Ascending aorta (tissue), 2 donors: ENCODE measurements around the gene HAPLN1. TPM values are rescaled to one million over a fixed set of nuclear protein-coding genes. Genes with fewer than 3 reads are reported as not detected.

Experiments
- DNase-seq, 2 donors: peaks; one replicate each; pipeline ENCODE4 v3.0.0-alpha.2; 2019; ENCODE audit warnings: low spot score in 2 of 2
- H3K27ac ChIP-seq, 2 donors: fragments of 200-600 bp; sonication (generic); one replicate each; pipeline ENCODE4 v1.5.1; 2016 to 2017; ENCODE audit warnings: mild to moderate bottlenecking in 1 of 2
- H3K27me3 ChIP-seq: fragments of 200-600 bp; sonication (generic); one replicate; pipeline ENCODE4 v1.5.1; 2017
- H3K36me3 ChIP-seq, 2 donors: fragments of 200-600 bp; sonication (generic); one replicate each; pipeline ENCODE4 v1.5.1; 2016
- H3K4me1 ChIP-seq, 2 donors: fragments of 200-600 bp; sonication (generic); one replicate each; pipeline ENCODE4 v1.5.1; 2016 to 2017; ENCODE audit warnings: mild to moderate bottlenecking in 1 of 2
- H3K4me3 ChIP-seq, 2 donors: fragments of 200-600 bp; sonication (generic); one replicate each; pipeline ENCODE4 v1.5.1; 2016 to 2017; ENCODE audit warnings: mild to moderate bottlenecking in 1 of 2
- H3K9me3 ChIP-seq, 2 donors: fragments of 200-600 bp; sonication (generic); one replicate each; pipeline ENCODE4 v1.5.1; 2016
- intact Hi-C: fragments of 100-400 bp; cut with DNase I; formaldehyde crosslinking; loops from one replicate; pipeline ENCODE4 v1.15.1; 2023
- total RNA-seq: library from RNA; depleted of rRNA; stranded (reverse); fragments of >200 nt; gene quantifications from one replicate; pipeline ENCODE4 v1.1.0, GENCODE V29; 2016
- TF ChIP-seq, protein P1 (sequence below), 3 experiments: fragments of 200-600 bp in 2 of 3; fragments of 450-650 bp in 1 of 3; sonication (generic) in 2 of 3; IDR thresholded peaks; one replicate each; pipeline ENCODE4 v1.5.1; 2016 to 2019; ENCODE audit warnings: antibody characterized with exemption in 3 of 3, mild to moderate bottlenecking in 1 of 3, moderate library complexity in 1 of 3

The HAPLN1 gene
- total RNA-seq, 1 donor from 2014 or later = 2.0 TPM

DNA sequence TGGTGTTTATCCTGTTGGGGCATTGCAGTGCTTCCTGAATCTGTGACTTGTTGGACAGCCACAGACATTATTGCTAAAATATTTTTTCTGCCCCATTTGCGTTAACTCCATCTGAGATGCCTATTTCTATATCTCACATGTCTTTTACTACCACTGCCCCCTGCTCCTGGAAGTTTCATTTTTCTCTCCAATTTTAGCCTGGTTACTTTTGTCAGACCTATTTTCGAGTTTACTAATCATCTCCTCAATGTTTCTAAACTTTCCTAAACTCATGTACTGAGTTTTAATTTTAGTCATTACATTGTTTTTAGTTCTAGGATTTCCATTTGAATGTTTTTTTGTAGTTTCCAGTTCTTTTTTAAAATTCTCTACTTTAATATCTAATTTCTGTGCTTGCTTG, 17.6 kb downstream of the HAPLN1 start:
- TF ChIP-seq, protein P1, sequence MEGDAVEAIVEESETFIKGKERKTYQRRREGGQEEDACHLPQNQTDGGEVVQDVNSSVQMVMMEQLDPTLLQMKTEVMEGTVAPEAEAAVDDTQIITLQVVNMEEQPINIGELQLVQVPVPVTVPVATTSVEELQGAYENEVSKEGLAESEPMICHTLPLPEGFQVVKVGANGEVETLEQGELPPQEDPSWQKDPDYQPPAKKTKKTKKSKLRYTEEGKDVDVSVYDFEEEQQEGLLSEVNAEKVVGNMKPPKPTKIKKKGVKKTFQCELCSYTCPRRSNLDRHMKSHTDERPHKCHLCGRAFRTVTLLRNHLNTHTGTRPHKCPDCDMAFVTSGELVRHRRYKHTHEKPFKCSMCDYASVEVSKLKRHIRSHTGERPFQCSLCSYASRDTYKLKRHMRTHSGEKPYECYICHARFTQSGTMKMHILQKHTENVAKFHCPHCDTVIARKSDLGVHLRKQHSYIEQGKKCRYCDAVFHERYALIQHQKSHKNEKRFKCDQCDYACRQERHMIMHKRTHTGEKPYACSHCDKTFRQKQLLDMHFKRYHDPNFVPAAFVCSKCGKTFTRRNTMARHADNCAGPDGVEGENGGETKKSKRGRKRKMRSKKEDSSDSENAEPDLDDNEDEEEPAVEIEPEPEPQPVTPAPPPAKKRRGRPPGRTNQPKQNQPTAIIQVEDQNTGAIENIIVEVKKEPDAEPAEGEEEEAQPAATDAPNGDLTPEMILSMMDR (IDR thresholded peaks at IDR 0.05) = no peak

DNA sequence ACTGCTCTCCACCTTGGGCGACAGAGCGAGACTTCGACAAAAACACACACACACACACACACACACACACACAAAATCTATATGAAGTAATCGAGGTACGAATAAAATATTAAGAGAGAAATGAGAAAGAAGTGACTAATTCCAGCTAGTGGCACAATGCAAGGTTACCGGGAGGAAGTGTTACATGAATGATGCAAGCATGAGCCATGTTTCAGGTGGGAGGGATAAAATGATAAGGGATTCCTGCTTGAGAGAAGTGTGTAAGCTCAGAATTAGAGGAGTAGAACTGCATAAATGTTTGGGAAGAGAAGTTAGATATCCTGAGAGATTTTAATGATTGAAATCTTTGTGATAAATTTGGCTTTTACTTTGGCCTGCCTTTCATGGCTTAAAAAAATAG, 18.8 kb downstream of the HAPLN1 start:
- no peaks in the 10 kb centered on the region for H3K9me3 ChIP-seq
- no peak for DNase-seq
- no peak overlapping the region for H3K27ac ChIP-seq
- H3K4me1 ChIP-seq = no peaks in the 10 kb centered on the region
- H3K27me3 ChIP-seq = no peaks in the 10 kb centered on the region
- intact Hi-C loops = no loop called here
- H3K4me3 ChIP-seq = no peak overlapping the region
- TF ChIP-seq, protein P1 (IDR thresholded peaks at IDR 0.05) = no peak
- no peaks in the 10 kb centered on the region for H3K36me3 ChIP-seq

More for the DNA sequence above, 17.6 kb downstream of the HAPLN1 start:
- H3K27ac ChIP-seq = no peak overlapping the region
- intact Hi-C loops = no loop called here
- no peak for DNase-seq
- H3K27me3 ChIP-seq = no peaks in the 10 kb centered on the region
- no peak overlapping the region for H3K4me3 ChIP-seq
- no peaks in the 10 kb centered on the region for H3K36me3 ChIP-seq
- H3K4me1 ChIP-seq = no peaks in the 10 kb centered on the region
- H3K9me3 ChIP-seq = no peaks in the 10 kb centered on the region

DNA sequence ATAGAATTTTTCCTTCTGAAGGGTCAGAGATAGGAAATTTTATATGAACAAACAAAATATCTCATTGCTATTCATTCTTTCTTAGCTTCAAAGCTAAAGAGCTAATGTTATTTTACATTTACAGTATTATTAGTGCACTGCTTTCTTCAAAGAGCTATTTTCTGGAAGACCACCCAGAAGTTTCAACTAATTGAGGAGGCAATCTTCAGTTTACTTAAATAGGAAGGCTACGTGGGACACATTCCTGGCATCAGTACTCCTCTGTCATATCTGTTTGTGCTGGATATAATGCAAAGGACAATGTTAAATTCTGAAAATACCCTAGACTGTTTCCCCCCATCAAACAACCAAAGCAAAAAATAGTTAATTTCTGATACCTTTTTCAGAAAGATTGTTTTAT, 30.8 kb downstream of the HAPLN1 start:
- H3K27me3 ChIP-seq = no peaks in the 10 kb centered on the region
- H3K9me3 ChIP-seq = no peaks in the 10 kb centered on the region
- intact Hi-C loops = no loop called here
- H3K36me3 ChIP-seq = no peaks in the 10 kb centered on the region
- no peak for DNase-seq
- H3K4me1 ChIP-seq = no peaks in the 10 kb centered on the region
- H3K27ac ChIP-seq = no peak overlapping the region
- H3K4me3 ChIP-seq = no peak overlapping the region
- TF ChIP-seq, protein P1 (IDR thresholded peaks at IDR 0.05) = no peak

DNA sequence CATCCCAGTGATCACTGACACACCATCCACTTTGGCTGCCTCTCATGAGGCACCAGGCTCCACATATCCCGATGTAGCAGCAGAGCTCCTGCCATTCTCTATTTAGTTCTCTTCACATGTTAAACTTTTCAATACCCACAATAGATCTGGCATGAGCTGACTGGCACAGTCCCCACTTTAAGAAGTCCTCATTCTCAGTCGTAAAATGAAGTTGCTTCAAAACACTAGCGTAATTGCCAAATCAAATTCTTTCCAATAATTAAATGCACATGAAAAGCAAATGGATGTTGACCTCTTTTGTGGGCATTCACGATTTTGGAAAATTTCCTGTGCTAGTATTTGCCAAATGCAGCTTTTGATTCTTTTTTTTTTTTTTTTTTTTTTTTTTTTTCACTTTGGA, 32.4 kb downstream of the HAPLN1 start:
- H3K4me1 ChIP-seq = no peaks in the 10 kb centered on the region

DNA sequence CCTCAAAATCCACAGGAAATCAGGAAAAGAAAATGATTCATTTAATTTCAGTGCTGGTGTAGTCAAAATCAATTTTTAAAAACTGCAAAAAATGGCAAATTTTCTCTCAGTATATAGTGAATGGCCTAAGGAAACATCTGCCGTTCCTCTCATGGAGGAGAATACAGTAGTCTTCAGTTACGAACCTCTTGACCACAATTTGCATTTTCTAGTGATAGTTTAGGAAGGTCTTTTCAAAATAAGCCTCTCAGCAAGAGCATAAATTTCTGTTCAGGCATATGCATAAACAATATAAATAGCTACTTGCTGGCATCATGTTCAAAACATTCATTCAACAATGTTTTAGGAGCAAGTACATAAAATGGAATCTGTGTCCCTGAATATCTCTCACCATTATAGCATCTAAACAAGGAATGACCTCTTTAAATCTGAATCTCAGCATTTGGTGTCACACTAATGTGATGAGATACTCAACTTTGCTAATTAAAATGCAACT, 33.5 kb downstream of the HAPLN1 start:
- Histone ChIP-seq H3K4me3 (no peak overlapping the region), H3K4me1 (no peaks in the 10 kb centered on the region), H3K9me3 (no peaks in the 10 kb centered on the region), H3K27me3 (no peaks in the 10 kb centered on the region), H3K27ac (no peak overlapping the region), H3K36me3 (no peaks in the 10 kb centered on the region)
- intact Hi-C loops = no loop called here
- DNase-seq = no peak
- TF ChIP-seq, protein P1 (IDR thresholded peaks at IDR 0.05) = no peak

More for the DNA sequence above, 32.4 kb downstream of the HAPLN1 start:
- Histone ChIP-seq H3K4me3 (no peak overlapping the region), H3K27ac (no peak overlapping the region), H3K9me3 (no peaks in the 10 kb centered on the region), H3K27me3 (no peaks in the 10 kb centered on the region), H3K36me3 (no peaks in the 10 kb centered on the region)
- TF ChIP-seq, protein P1 (IDR thresholded peaks at IDR 0.05) = no peak
- intact Hi-C loops = no loop called here
- DNase-seq = no peak

DNA sequence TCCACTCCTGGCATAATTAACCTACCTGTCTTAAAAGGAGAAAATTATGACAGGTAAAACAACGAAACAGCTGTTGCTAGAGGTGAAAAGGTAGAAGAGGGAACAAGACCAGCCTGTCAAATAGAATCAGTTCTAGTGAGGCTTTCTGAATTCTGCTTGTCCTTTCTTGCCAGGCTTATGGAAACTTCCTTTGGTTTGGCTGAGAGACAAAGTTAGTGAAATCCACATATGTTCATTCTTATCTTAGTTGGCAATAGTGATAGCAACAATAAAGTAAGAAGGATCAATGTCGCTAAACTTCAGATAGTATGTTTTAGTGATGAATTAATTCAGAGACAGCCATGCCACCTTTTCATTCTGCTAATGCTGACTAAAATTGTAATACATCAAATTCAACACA, 34.4 kb downstream of the HAPLN1 start:
- Histone ChIP-seq H3K9me3 (no peaks in the 10 kb centered on the region), H3K36me3 (no peaks in the 10 kb centered on the region), H3K27ac (no peak overlapping the region), H3K4me1 (no peaks in the 10 kb centered on the region), H3K27me3 (no peaks in the 10 kb centered on the region), H3K4me3 (no peak overlapping the region)
- intact Hi-C loops = no loop called here
- TF ChIP-seq, protein P1 (IDR thresholded peaks at IDR 0.05) = no peak
- DNase-seq = no peak
